PC-9 (cell line): ENCODE measurements around the gene SYTL1. TPM values are rescaled to one million over a fixed set of nuclear protein-coding genes. Genes with fewer than 3 reads are reported as not detected.

Experiments
- BruUV-seq: library from RNA; stranded (reverse); fragments of 400-500 nt; replicated peaks from 2 replicates; lab custom pipeline; 2021; lab: Mats Ljungman, UMichigan
- CTCF ChIA-PET: fragments of 300-600 bp; sonication (Branson Sonifier 250); formaldehyde crosslinking; loops from one replicate; lab custom pipeline; 2022; ENCODE audit warnings: antibody characterized with exemption; lab: Charles Lee
- POLR2A ChIA-PET: fragments of 300-600 bp; sonication (Branson Sonifier 250); formaldehyde crosslinking; loops from one replicate; lab custom pipeline; 2022; ENCODE audit warnings: antibody characterized with exemption; ENCODE audit not compliant: unreplicated experiment; lab: Charles Lee
- DNase-seq, 2 experiments: peaks; one replicate each; pipeline versions ENCODE4 v3.0.0 to v3.0.0-alpha.2; 2015 to 2022; ENCODE audit warnings: mixed read lengths in 1 of 2
- H2AFZ ChIP-seq: fragments of 200-600 bp; sonication (generic); 2 replicates; pipeline ENCODE4 v1.8.1; 2017; ENCODE audit warnings: antibody characterized with exemption
- H3F3A ChIP-seq: fragments of 200-600 bp; sonication (generic); 2 replicates; pipeline ENCODE4 v1.8.1; 2017; ENCODE audit warnings: antibody characterized with exemption, mild to moderate bottlenecking, low read depth; ENCODE audit not compliant: insufficient read depth
- H3K27ac ChIP-seq: fragments of 200-600 bp; sonication (generic); 2 replicates; pipeline ENCODE4 v1.6.1; 2016; ENCODE audit warnings: mixed run types
- H3K27me3 ChIP-seq: fragments of 200-600 bp; sonication (generic); 2 replicates; pipeline ENCODE4 v1.6.1; 2016; ENCODE audit warnings: low read depth, mixed run types; ENCODE audit not compliant: insufficient read depth
- H3K36me3 ChIP-seq: fragments of 200-600 bp; sonication (generic); 2 replicates; pipeline ENCODE4 v1.6.1; 2016; ENCODE audit warnings: low read depth, mixed run types
- H3K4me1 ChIP-seq: fragments of 200-600 bp; sonication (generic); replicated peaks from 2 replicates; pipeline ENCODE4 v1.6.1; 2016; ENCODE audit warnings: mixed run types; ENCODE audit not compliant: insufficient read depth
- H3K4me2 ChIP-seq: fragments of 200-600 bp; sonication (generic); 2 replicates; pipeline ENCODE4 v1.6.1; 2017; ENCODE audit warnings: mixed run types
- H3K4me3 ChIP-seq: fragments of 200-600 bp; sonication (generic); 2 replicates; pipeline ENCODE4 v1.6.1; 2016; ENCODE audit warnings: mixed run types
- H3K79me2 ChIP-seq: fragments of 200-600 bp; sonication (generic); 2 replicates; pipeline ENCODE4 v1.6.1; 2017; ENCODE audit warnings: low read depth, mixed run types
- H3K9me2 ChIP-seq: fragments of 200-600 bp; sonication (generic); 2 replicates; pipeline ENCODE4 v1.8.1; 2017; ENCODE audit warnings: mild to moderate bottlenecking; ENCODE audit not compliant: insufficient read depth
- H3K9me3 ChIP-seq: fragments of 200-600 bp; sonication (generic); 2 replicates; pipeline ENCODE4 v1.8.1; 2016; ENCODE audit warnings: low read depth; ENCODE audit not compliant: insufficient read depth
- H4K20me1 ChIP-seq: fragments of 200-600 bp; sonication (generic); 2 replicates; pipeline ENCODE4 v1.8.1; 2017; ENCODE audit not compliant: insufficient read depth
- EZH2 ChIP-seq: fragments of 200-600 bp; sonication (generic); IDR thresholded peaks from 2 replicates; pipeline ENCODE4 v1.8.0; 2017; ENCODE audit warnings: antibody characterized with exemption, low read depth
- intact Hi-C: fragments of 100-400 bp; cut with micrococcal nuclease; formaldehyde crosslinking; loops from one replicate; pipeline ENCODE4 v1.10.0; 2022; ENCODE audit not compliant: unreplicated experiment
- total RNA-seq: library from RNA; stranded (reverse); gene quantifications from 2 replicates; pipeline ENCODE4 v1.2.3, GENCODE V29; 2021
- TF ChIP-seq, protein P1 (sequence below): fragments of 200-600 bp; sonication (generic); conservative IDR thresholded peaks from 2 replicates; pipeline ENCODE4 v1.6.1; 2017; ENCODE audit warnings: mixed run types, antibody characterized with exemption, mild to moderate bottlenecking, moderate library complexity

SYTL1 gene
- total RNA-seq, 1 experiment from 2014 or later: 43.7 TPM

DNA sequence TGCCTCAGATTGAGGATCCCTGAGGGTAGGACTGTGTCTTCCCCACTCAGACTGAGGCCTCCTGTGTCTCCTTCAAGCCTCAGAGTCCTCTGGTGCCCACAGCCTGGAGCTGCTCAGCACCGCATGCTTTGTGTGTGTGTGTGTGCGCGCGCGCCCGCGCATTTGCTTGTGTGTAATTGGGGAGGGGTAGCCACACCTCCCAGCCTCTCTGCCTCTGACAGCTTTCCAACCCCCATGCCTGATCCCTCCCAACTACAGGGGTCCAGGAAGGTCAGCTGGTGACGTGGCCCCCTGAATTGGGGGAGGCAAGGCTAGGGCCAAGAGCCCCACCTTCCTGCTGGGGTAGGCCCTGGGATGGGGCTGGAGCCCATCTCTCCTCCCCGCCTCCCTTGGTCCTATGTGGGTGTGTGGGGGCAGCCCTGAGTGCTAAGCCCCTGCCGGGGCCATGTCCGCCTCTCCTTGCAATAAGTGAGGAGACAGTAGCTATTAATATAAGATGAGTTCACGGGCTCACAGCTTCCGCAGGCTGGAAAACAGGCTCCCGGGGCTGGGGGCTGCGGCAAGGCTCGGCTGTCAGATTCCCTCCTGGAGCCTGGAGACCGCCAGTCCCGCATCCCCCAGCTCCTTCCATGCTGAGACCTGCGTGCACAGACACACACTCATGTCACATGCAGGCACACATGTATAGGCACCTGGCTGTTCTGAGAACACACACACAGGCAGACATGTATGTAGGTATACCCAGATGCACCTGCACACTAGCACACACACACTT is 57.6 kb downstream of the SYTL1 start:
- CTCF ChIA-PET: interaction anchor here (1.6 kb wide), 1 partner anchor 103 kb away, joined by 5 read pairs; no protein-coding TSS in a partner anchor

DNA sequence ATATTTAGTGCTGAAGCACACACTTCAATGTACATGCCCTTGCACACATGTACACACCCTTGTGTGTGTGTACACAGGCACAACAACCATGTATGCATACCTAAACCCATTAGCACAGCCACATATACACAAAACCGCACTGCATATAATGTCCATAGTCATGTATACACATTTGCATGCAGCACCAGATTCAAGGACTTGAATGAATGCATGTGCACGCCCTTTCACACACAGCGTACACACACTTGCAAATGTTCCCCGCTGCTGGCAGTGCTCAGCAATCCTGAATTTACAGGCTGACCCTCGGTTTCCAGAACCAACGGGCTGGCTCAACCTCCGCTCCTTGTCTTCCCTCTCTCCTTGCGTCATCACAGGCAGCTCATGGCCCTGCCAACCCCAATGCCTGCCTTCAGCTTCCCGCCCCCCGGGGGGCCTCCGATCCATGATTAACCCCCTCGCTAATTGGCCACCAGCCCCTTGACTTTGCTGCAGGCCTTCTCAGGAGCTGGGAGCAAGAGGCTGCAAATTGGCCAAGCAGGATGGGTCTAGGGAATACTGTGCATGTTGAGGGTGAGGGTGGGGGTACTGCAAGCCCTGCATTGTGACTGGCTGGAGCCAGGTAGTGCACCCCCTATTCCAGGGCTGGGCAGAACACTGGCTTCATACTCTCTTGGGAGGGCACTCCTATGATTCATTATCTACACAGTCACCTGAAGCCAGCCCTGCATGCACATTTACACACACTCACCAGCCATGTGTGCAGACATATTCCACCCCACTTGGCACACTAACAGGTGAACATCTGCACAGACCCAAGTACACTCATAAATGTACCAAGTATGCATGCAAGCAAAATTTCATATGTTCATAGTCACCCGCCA is 58.5 kb downstream of the SYTL1 start:
- no peaks in the 10 kb centered on the region for H3K4me1 ChIP-seq
- no peaks in the 10 kb centered on the region for H3K79me2 ChIP-seq
- BruUV-seq: no TSS peak
- TF ChIP-seq, protein P1, sequence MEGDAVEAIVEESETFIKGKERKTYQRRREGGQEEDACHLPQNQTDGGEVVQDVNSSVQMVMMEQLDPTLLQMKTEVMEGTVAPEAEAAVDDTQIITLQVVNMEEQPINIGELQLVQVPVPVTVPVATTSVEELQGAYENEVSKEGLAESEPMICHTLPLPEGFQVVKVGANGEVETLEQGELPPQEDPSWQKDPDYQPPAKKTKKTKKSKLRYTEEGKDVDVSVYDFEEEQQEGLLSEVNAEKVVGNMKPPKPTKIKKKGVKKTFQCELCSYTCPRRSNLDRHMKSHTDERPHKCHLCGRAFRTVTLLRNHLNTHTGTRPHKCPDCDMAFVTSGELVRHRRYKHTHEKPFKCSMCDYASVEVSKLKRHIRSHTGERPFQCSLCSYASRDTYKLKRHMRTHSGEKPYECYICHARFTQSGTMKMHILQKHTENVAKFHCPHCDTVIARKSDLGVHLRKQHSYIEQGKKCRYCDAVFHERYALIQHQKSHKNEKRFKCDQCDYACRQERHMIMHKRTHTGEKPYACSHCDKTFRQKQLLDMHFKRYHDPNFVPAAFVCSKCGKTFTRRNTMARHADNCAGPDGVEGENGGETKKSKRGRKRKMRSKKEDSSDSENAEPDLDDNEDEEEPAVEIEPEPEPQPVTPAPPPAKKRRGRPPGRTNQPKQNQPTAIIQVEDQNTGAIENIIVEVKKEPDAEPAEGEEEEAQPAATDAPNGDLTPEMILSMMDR: no peak
- no peak for TF ChIP-seq EZH2
- no peaks in the 10 kb centered on the region for H3K36me3 ChIP-seq
- H2AFZ ChIP-seq: no peak overlapping the region
- intact Hi-C loops: no loop called here
- H3F3A ChIP-seq: peaks cover 6% of the 10 kb centered on the region
- ChIA-PET CTCF (no interaction called here), POLR2A (no interaction called here)
- H3K27ac ChIP-seq: no peak overlapping the region
- H3K27me3 ChIP-seq: no peaks in the 10 kb centered on the region
- no peak overlapping the region for H3K4me2 ChIP-seq
- H4K20me1 ChIP-seq: no peaks in the 10 kb centered on the region
- H3K9me3 ChIP-seq: no peaks in the 10 kb centered on the region
- H3K4me3 ChIP-seq: no peak overlapping the region
- no peaks in the 10 kb centered on the region for H3K9me2 ChIP-seq
- no peak for DNase-seq

More for the DNA sequence above, 57.6 kb downstream of the SYTL1 start:
- TF ChIP-seq, protein P1: no peak
- Histone ChIP-seq H3K9me3 (no peaks in the 10 kb centered on the region), H3K4me2 (no peak overlapping the region), H3K9me2 (no peaks in the 10 kb centered on the region), H3K27ac (no peak overlapping the region), H4K20me1 (no peaks in the 10 kb centered on the region), H3F3A (peaks cover 6% of the 10 kb centered on the region), H2AFZ (no peak overlapping the region), H3K4me3 (no peak overlapping the region), H3K27me3 (no peaks in the 10 kb centered on the region), H3K79me2 (no peaks in the 10 kb centered on the region), H3K36me3 (no peaks in the 10 kb centered on the region), H3K4me1 (no peaks in the 10 kb centered on the region)
- POLR2A ChIA-PET: no interaction called here
- intact Hi-C loops: loop anchor here (5.0 kb wide), 3 partner anchors 158 to 357 kb away; no protein-coding TSS in a partner anchor
- no peak for DNase-seq
- BruUV-seq: no TSS peak

DNA sequence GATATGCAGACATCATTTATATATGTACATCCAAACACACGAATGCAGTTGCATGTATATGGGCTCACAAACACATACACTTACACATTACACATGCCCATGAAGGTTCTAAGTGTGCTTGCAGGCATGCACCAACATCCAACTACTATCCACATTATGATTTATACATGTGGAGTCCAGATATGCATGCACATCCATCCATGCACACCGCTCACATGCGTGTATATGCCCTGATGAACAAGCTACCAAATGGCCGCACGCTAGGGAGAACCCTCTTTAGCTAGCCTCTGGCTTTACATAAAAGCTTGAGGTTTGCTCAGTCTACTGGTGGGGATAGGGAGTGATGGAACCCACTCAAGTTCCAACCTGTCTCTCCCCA is 59.1 kb downstream of the SYTL1 start:
- Histone ChIP-seq H3K27ac (no peak overlapping the region), H3K36me3 (no peaks in the 10 kb centered on the region), H3K4me3 (no peak overlapping the region), H3K9me3 (no peaks in the 10 kb centered on the region), H3K4me1 (no peaks in the 10 kb centered on the region), H4K20me1 (no peaks in the 10 kb centered on the region), H3K9me2 (no peaks in the 10 kb centered on the region), H3K4me2 (no peak overlapping the region), H3F3A (peaks cover 6% of the 10 kb centered on the region), H2AFZ (no peak overlapping the region), H3K79me2 (no peaks in the 10 kb centered on the region), H3K27me3 (no peaks in the 10 kb centered on the region)
- CTCF ChIA-PET: no interaction called here
- TF ChIP-seq, protein P1: no peak
- no peak for TF ChIP-seq EZH2
- POLR2A ChIA-PET: no interaction called here
- BruUV-seq: no TSS peak
- intact Hi-C loops: no loop called here
- DNase-seq: no peak
